ELF-1 (cell line): ENCODE results near the gene GALNT14.
"Not testable (repeated sequence)": the region's sequence is repeated elsewhere in the genome, so short reads cannot be mapped to it uniquely, and the experiment has no call there.

ENCODE experiments used
- DNase-seq: peaks from one replicate; pipeline ENCODE4 v3.0.0-alpha.2; 2016; ENCODE audit warnings: low read depth, low spot score

The GALNT14 gene

GRCh38 chr2:30948130-30948529, 190.1 kb downstream of the GALNT14 start:
- no peak for DNase-seq

GRCh38 chr2:30947686-30948085, 190.6 kb downstream of the GALNT14 start:
- DNase-seq, result no peak

- no peak for DNase-seq
These were observed 195.8 kb downstream of the GALNT14 start for GRCh38 chr2:30942419-30942818.

- no peak for DNase-seq
These were observed 197.4 kb downstream of the GALNT14 start for GRCh38 chr2:30940839-30941238.

GRCh38 chr2:30939364-30939763, 198.9 kb downstream of the GALNT14 start:
- peak; percentile 60 for DNase-seq

- DNase-seq, result no peak
These were observed 200.0 kb downstream of the GALNT14 start for GRCh38 chr2:30938196-30938595.

GRCh38 chr2:30936977-30937376, 201.3 kb downstream of the GALNT14 start:
- peak; percentile 36 for DNase-seq

- DNase-seq, result no peak
These were observed 202.4 kb downstream of the GALNT14 start for GRCh38 chr2:30935795-30936194.

- no peak for DNase-seq
These were observed 204.2 kb downstream of the GALNT14 start for GRCh38 chr2:30934066-30934465.

- no peak for DNase-seq
These were observed 204.7 kb downstream of the GALNT14 start for GRCh38 chr2:30933496-30933895.

GRCh38 chr2:30932870-30933269, 205.4 kb downstream of the GALNT14 start:
- no peak for DNase-seq

GRCh38 chr2:30931841-30932407, 206.3 kb downstream of the GALNT14 start:
- no peak for DNase-seq

- DNase-seq, result no peak
These were observed 207.5 kb downstream of the GALNT14 start for GRCh38 chr2:30930716-30931115.

- DNase-seq, result no peak
These were observed 210.7 kb downstream of the GALNT14 start for GRCh38 chr2:30927465-30928075.

GRCh38 chr2:30926606-30927005, 211.6 kb downstream of the GALNT14 start:
- no peak for DNase-seq

- DNase-seq, result no peak
These were observed 214.6 kb downstream of the GALNT14 start for GRCh38 chr2:30923623-30924022.

GRCh38 chr2:30920511-30920910, 217.7 kb downstream of the GALNT14 start:
- DNase-seq, result no peak

GRCh38 chr2:30915486-30915885, 222.8 kb downstream of the GALNT14 start:
- DNase-seq, result peak; percentile 83

GRCh38 chr2:30914456-30914855, 223.8 kb downstream of the GALNT14 start:
- DNase-seq, result no peak

GRCh38 chr2:30912056-30912455, 226.2 kb downstream of the GALNT14 start:
- no peak for DNase-seq

- no peak for DNase-seq
These were observed 226.9 kb downstream of the GALNT14 start for GRCh38 chr2:30911327-30911726.

GRCh38 chr2:30910686-30911085, 227.6 kb downstream of the GALNT14 start:
- no peak for DNase-seq

GRCh38 chr2:30904437-30904836, 233.8 kb downstream of the GALNT14 start:
- DNase-seq, result not testable (repeated sequence)

- no peak for DNase-seq
These were observed 234.9 kb downstream of the GALNT14 start for GRCh38 chr2:30903326-30903725.
